Spleen (tissue), 7 donors: Measurements from ENCODE around the gene SORBS1.

Source experiments
- CTCF ChIP-seq, 11 experiments: fragments of 200-600 bp in 7 of 11; fragments of 450-650 bp in 4 of 11; sonication (generic) in 4 of 11; IDR thresholded peaks in 8 of 11; conservative IDR thresholded peaks in 3 of 11; 1 replicate in 7 of 11; 2 replicates in 4 of 11; pipeline versions ENCODE4 v1.4.0 to v1.8.0; 2016 to 2021; ENCODE audit warnings: antibody characterized with exemption in 11 of 11, inconsistent platforms in 4 of 11, mild to moderate bottlenecking in 1 of 11
- POLR2A ChIP-seq, 3 donors: fragments of 450-650 bp; IDR thresholded peaks; one replicate each; pipeline ENCODE4 v1.5.1; 2017; ENCODE audit warnings: antibody characterized with exemption in 3 of 3, mild to moderate bottlenecking in 1 of 3
- POLR2AphosphoS5 ChIP-seq, 3 donors: sonication (generic); formaldehyde crosslinking; IDR thresholded peaks; one replicate each; pipeline ENCODE4 v1.5.1; 2017; ENCODE audit warnings: antibody characterized with exemption in 3 of 3
- donor health status: DM: no; HTN: no; CAD: no; lungs with moderate emphysema.
- donor health status: DM: no; HTN: no; CAD: no.
- donor health status: DM: no; HTN: no; CAD: no.

DNA sequence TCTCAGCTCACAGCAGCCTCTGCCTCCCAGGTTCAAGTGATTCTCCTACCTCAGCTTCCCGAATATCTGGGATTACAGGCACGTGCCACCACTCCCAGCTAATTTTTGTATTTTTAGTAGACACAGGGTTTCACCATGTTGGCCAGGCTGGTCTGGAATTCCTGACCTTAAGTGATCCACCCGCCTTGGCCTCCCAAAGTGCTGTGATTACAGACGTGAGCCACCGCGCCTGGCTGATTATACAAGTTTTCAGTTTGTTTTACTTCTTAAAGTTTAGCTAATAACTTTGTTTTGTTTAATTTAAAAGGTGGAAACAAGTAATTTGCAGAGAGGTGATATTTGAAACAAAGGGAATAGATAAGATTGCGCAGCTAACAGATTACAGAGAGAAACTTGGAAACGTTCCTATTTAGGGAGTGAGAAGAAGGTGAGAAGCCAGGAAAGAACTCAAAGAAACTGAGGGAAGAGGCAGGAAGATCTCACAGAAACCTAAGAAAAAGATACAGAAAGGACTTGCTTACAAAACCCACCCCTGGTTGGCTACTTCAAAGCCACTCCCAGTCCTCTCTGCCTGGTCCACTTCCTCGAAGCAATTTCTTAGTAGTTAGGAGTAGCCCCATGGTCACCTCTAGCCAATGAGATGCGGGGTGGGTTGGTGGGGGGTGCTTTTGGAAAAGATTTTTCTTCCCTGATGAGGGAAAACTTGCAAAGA, 255.4 kb downstream of the SORBS1 start:
- no peak for TF ChIP-seq POLR2A (IDR thresholded peaks at IDR 0.05)
- TF ChIP-seq CTCF (IDR thresholded peaks at IDR 0.05 in 8 of 11, conservative IDR thresholded peaks at IDR 0.05 in 3 of 11) = no peak
- no peak for TF ChIP-seq POLR2AphosphoS5 (IDR thresholded peaks at IDR 0.05)
